HG03432 (cell line): ENCODE measurements around the gene NCLN.

Source experiments
- ATAC-seq: cut with Tn5 transposase; IDR thresholded peaks from one replicate; pipeline ENCODE4 v1.9.1; 2021; ENCODE audit warnings: mild to moderate bottlenecking, moderate library complexity; ENCODE audit not compliant: unreplicated experiment

NCLN gene

GRCh38 chr19:3253270-3253669 lies 67.5 kb downstream of the NCLN start:
- ATAC-seq, result no peak

GRCh38 chr19:3254520-3254919 lies 68.8 kb downstream of the NCLN start:
- ATAC-seq, result no peak

DNA sequence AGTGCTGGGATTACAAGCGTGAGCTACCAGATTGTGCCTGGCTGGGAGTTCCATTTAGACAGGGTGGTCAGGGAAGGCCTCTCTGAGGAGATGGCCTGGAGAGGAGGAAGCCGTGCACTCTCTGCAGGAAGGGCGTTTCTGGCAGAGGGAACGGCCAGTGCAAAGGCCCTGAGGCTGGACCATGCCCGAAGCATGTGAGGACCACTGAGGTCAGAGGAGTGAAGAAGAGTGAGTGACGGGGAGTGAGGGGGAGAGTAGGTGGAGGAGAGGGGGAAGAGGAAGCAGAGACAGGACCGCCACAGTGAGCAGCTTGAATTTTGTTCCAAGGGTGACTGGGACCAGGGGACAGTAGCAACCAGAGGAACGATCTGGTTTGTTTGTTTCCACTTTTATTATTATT lies 71.3 kb downstream of the NCLN start:
- ATAC-seq, result no peak
